Thyroid gland (tissue), 4 donors: ENCODE results near the gene NAP1L5. TPM values are rescaled to one million over a fixed set of nuclear protein-coding genes. Genes with fewer than 3 reads are reported as not detected.
A peak's percentile ranks its signal among the peaks of the same experiment; 100 is the strongest.

ENCODE experiments used
- DNase-seq, 2 donors: peaks; one replicate each; pipeline ENCODE4 v3.0.0-alpha.2; 2019
- H3K27ac ChIP-seq, 3 donors: fragments of 200-600 bp; sonication (generic); 1 replicate in 2 of 3; 2 replicates in 1 of 3; pipeline ENCODE4 v1.5.1; 2016 to 2019; ENCODE audit warnings: mild to moderate bottlenecking in 1 of 3, moderate library complexity in 1 of 3
- H3K27me3 ChIP-seq: fragments of 200-600 bp; sonication (generic); one replicate; pipeline ENCODE4 v1.5.1; 2019
- H3K36me3 ChIP-seq, 2 donors: fragments of 200-600 bp; sonication (generic); one replicate each; pipeline ENCODE4 v1.5.1; 2016 to 2019
- H3K4me1 ChIP-seq, 2 donors: fragments of 200-600 bp; sonication (generic); one replicate each; pipeline ENCODE4 v1.5.1; 2017 to 2019
- H3K4me3 ChIP-seq, 3 donors: fragments of 200-600 bp; sonication (generic); replicated peaks in 1 of 3; 1 replicate in 2 of 3; 2 replicates in 1 of 3; pipeline ENCODE4 v1.5.1; 2016; ENCODE audit warnings: mild to moderate bottlenecking in 1 of 3
- H3K9me3 ChIP-seq: fragments of 200-600 bp; sonication (generic); one replicate; pipeline ENCODE4 v1.5.1; 2017
- POLR2A ChIP-seq, 2 donors: fragments of 450-650 bp; IDR thresholded peaks; one replicate each; pipeline ENCODE4 v1.6.1; 2017; ENCODE audit warnings: antibody characterized with exemption in 2 of 2, mild to moderate bottlenecking in 2 of 2, moderate library complexity in 1 of 2
- WGBS, 2 donors: methylation state at CpG; one replicate each; pipeline ENCODE4 v1.1.5; 2017; 5-methylcytosine and 5-hydroxymethylcytosine counted together
- intact Hi-C: fragments of 100-400 bp; cut with DNase I; formaldehyde crosslinking; loops from one replicate; pipeline ENCODE4 v1.15.1; 2023
- total RNA-seq, 4 donors: library from RNA; depleted of rRNA; stranded (reverse); fragments of >200 nt; gene quantifications; one replicate each; pipeline ENCODE4 v1.2.3, GENCODE V29; 2016
- TF ChIP-seq, protein P1 (sequence below), 6 experiments: fragments of 200-600 bp in 3 of 6; fragments of 450-650 bp in 3 of 6; sonication (generic) in 3 of 6; IDR thresholded peaks; one replicate each; pipeline ENCODE4 v1.5.1; 2016 to 2019; ENCODE audit warnings: antibody characterized with exemption in 6 of 6, mild to moderate bottlenecking in 2 of 6, inconsistent platforms in 1 of 6, moderate library complexity in 1 of 6

Gene NAP1L5
- total RNA-seq, 4 donors from 2014 or later, result 14.1 to 16.3 (median 16.2) TPM

DNA sequence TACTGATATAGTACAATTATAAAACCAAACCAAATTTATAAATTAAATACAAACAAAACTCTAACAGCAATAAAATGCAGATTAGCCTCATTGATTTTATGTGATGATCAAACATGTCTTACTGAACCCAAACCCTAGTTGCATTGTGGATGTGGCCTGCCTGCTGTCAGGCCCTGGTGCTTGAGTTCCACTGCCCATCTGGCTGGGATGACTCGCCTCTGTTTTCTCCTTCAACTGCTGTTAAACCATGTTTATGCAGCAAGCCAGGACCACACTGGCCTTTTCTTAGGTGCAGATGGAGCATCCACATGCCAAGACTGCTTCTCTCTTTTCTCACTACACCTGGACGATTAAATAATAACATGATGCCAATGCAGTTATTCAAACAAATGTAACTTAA, 22.6 kb downstream of the NAP1L5 start:
- Histone ChIP-seq H3K36me3 (peaks cover 0 to 7% of the 10 kb centered on the region in 2 donors), H3K9me3 (no peaks in the 10 kb centered on the region), H3K4me3 (no peak overlapping the region), H3K4me1 (peaks cover 0 to 3% of the 10 kb centered on the region in 2 donors), H3K27me3 (no peaks in the 10 kb centered on the region), H3K27ac (no peak overlapping the region)
- peak in 1 of 2 donors; percentile 11 for DNase-seq
- WGBS, 2 donors, result 77 to 81% methylated on average over 2 of the region's 2 CpGs
- TF ChIP-seq, protein P1, sequence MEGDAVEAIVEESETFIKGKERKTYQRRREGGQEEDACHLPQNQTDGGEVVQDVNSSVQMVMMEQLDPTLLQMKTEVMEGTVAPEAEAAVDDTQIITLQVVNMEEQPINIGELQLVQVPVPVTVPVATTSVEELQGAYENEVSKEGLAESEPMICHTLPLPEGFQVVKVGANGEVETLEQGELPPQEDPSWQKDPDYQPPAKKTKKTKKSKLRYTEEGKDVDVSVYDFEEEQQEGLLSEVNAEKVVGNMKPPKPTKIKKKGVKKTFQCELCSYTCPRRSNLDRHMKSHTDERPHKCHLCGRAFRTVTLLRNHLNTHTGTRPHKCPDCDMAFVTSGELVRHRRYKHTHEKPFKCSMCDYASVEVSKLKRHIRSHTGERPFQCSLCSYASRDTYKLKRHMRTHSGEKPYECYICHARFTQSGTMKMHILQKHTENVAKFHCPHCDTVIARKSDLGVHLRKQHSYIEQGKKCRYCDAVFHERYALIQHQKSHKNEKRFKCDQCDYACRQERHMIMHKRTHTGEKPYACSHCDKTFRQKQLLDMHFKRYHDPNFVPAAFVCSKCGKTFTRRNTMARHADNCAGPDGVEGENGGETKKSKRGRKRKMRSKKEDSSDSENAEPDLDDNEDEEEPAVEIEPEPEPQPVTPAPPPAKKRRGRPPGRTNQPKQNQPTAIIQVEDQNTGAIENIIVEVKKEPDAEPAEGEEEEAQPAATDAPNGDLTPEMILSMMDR (IDR thresholded peaks at IDR 0.05), result no peak
- no peak for TF ChIP-seq POLR2A (IDR thresholded peaks at IDR 0.05)
- intact Hi-C loops, result no loop called here

DNA sequence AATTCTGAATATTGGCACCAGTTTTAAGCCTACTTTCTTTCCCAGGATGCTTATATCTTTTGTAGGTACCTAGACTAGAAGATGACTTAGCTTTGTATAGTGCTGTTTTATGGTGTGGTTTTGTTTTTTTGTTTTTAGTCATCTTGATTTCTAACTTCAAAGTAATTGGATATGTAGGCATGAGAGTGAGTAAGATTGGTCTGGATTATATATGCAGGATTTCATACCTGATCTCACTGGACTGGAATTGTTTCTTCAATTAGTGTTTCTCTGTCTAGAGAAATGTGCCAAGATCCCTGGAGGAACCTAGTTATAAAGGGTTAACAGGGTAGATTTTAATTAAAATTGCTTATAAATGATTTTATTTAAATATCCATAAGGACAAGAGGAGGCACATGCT, 23.1 kb downstream of the NAP1L5 start:
- intact Hi-C loops, result no loop called here
- TF ChIP-seq, protein P1 (IDR thresholded peaks at IDR 0.05), result no peak
- no peak for TF ChIP-seq POLR2A (IDR thresholded peaks at IDR 0.05)
- peaks cover 0 to 7% of the 10 kb centered on the region in 2 donors for H3K36me3 ChIP-seq
- no peaks in the 10 kb centered on the region for H3K9me3 ChIP-seq
- no peak for DNase-seq
- H3K4me1 ChIP-seq, result peaks cover 0 to 3% of the 10 kb centered on the region in 2 donors
- no peak overlapping the region for H3K27ac ChIP-seq
- no peak overlapping the region for H3K4me3 ChIP-seq
- no peaks in the 10 kb centered on the region for H3K27me3 ChIP-seq

DNA sequence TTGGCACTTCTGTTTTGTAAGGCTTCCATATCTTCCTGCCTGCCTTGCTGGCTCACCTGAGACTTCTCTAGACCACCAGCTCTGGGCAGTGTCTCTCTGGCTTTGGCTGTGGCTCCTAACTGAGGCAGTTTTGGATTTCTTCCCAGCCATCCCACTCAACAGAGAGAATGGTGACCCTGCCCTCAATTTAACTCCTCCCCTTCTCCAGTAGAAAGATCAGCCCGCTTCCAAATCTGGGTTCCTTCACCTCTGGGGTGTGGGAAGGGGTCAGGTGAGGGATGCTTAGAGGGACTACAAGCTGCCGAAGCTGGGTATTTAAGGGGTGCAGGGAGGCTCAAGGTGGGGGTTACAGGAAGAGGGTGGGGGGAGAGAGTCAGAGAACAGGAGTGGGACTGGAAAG, 23.7 kb downstream of the NAP1L5 start:
- H3K36me3 ChIP-seq, result peaks cover 0 to 7% of the 10 kb centered on the region in 2 donors
- no peak for TF ChIP-seq POLR2A (IDR thresholded peaks at IDR 0.05)
- TF ChIP-seq, protein P1 (IDR thresholded peaks at IDR 0.05), result no peak

DNA sequence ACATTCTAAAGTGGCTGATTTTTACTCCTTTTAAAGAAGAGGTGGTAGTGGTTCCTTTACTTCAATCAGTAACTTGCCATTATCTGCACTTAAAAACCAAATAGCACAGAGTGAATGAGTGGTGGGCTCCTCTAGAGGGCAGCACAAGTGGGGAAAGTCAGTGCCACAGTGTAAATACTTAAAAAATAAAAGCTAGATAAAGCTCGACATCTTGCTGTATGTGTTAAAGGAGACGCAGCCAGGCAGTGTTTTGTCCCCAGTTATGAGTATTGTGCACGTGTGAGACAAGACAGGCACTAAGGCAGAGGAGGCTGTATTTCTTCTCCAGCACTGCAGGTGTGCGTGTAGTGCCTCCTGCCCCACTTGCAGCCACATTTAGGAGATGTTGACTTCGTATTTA, 24.6 kb downstream of the NAP1L5 start:
- DNase-seq, result peak; percentile 19 to 25
- no peak for TF ChIP-seq POLR2A (IDR thresholded peaks at IDR 0.05)
- TF ChIP-seq, protein P1 (IDR thresholded peaks at IDR 0.05), result peak; percentile 12 to 50 (median 33)
- Histone ChIP-seq H3K4me3 (no peak overlapping the region), H3K36me3 (peaks cover 0 to 7% of the 10 kb centered on the region in 2 donors), H3K27ac (no peak overlapping the region), H3K27me3 (no peaks in the 10 kb centered on the region), H3K4me1 (peaks cover 0 to 3% of the 10 kb centered on the region in 2 donors), H3K9me3 (no peaks in the 10 kb centered on the region)
- WGBS, 2 donors, result 68 to 78% methylated on average over 5 of the region's 5 CpGs
- intact Hi-C loops, result no loop called here

More for the DNA sequence above, 23.7 kb downstream of the NAP1L5 start:
- H3K4me1 ChIP-seq, result peaks cover 0 to 3% of the 10 kb centered on the region in 2 donors
- WGBS, 2 donors, result 88% methylated on average over 2 of the region's 2 CpGs
- H3K27ac ChIP-seq, result no peak overlapping the region
- no peaks in the 10 kb centered on the region for H3K27me3 ChIP-seq
- H3K9me3 ChIP-seq, result no peaks in the 10 kb centered on the region
- no peak overlapping the region for H3K4me3 ChIP-seq
- no peak for DNase-seq
- intact Hi-C loops, result no loop called here

DNA sequence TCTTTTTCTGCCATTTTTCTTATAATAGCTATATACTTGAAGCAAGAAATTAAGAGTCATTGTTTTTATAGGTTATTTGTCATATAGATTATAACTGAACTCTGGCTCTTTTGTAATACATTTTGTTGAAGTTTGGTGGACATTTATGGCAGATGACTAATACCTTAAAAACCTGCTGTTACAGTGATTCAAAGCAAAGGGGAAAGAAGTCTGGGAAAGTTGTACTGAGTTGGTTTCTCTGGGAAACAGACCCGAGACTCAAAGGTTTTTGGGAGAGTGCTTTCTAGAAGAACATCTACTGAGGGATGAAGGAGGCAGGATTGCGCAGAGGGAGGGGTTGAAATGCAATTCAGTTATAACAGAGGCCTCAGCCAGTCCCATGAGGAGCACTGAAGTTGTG, 35.9 kb downstream of the NAP1L5 start:
- Histone ChIP-seq H3K36me3 (peaks cover 0 to 1% of the 10 kb centered on the region in 2 donors), H3K27me3 (no peaks in the 10 kb centered on the region), H3K9me3 (no peaks in the 10 kb centered on the region), H3K27ac (no peak overlapping the region), H3K4me3 (no peak overlapping the region), H3K4me1 (peaks cover 0 to 3% of the 10 kb centered on the region in 2 donors)
- DNase-seq, result no peak
- intact Hi-C loops, result loop anchor here (5.0 kb wide), 1 partner anchor 134 kb away; no protein-coding TSS in a partner anchor
- TF ChIP-seq, protein P1 (IDR thresholded peaks at IDR 0.05), result no peak
- TF ChIP-seq POLR2A (IDR thresholded peaks at IDR 0.05), result no peak
- WGBS, 2 donors, result 86 to 94% methylated on average over 2 of the region's 2 CpGs
